ENCODE data around the gene FXN. TPM values are rescaled to one million over a fixed set of nuclear protein-coding genes. Genes with fewer than 3 reads are reported as not detected.

FXN gene
- polyA plus RNA-seq, 3 donors = 9.1 to 27.3 (median 15.9) TPM

DNA sequence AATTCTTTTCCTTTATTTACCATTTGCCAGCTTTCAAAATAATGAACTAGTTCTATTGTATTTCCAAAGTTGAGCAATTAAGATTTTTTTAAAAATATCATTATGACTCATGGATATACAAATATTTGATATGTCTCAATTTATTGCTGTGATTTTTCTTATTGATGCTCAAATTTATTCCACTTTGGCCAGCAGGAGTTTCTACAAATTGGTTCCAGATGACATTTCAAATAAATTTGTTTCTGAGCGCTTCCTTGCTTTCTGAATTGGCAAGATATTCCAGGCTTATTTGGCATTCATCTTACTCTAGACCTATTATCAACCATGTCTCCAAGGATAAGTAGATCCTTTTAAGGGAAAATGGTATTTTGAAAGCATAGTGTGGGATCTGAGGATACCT, 80.1 kb downstream of the FXN start:
- Mint-ChIP-seq H3K36me3 (peaks cover 0 to 2% of the 10 kb centered on the region in 2 donors), H3K27ac (no peak overlapping the region), H3K4me1 (peaks cover 2% of the 10 kb centered on the region), H3K9me3 (peaks cover 0 to 3% (median 0%) of the 10 kb centered on the region in 7 donors), H3K4me3 (no peak overlapping the region), H3K27me3 (ENCODE audit: low read depth in 3 of 3) (peaks cover 2 to 5% (median 3%) of the 10 kb centered on the region in 3 donors)
- Histone ChIP-seq H2AFZ (ENCODE audit: insufficient read depth, low read depth, low read length, poor library complexity, severe bottlenecking) (no peak overlapping the region), H3K9me3 (replicated peaks in 1 of 2; ENCODE audit: control insufficient read depth in 1 of 2, insufficient read depth in 1 of 2, low read length in 2 of 2) (no peaks in the 10 kb centered on the region), H3K27me3 (ENCODE audit: control insufficient read depth in 2 of 2, insufficient read depth in 2 of 2, low read length in 2 of 2) (peaks cover 0 to 3% of the 10 kb centered on the region in 2 donors), H3K79me2 (ENCODE audit: insufficient read depth, low read length) (no peaks in the 10 kb centered on the region), H3K9ac (ENCODE audit: insufficient read depth, low read length, poor library complexity, severe bottlenecking) (no peak overlapping the region), H3K4me3 (replicated peaks in 1 of 3; ENCODE audit: low read depth in 2 of 3, low read length in 3 of 3) (no peak overlapping the region), H3K36me3 (replicated peaks in 1 of 2; ENCODE audit: control insufficient read depth in 1 of 2, insufficient read depth in 2 of 2, low read length in 2 of 2) (no peaks in the 10 kb centered on the region), H3K27ac (ENCODE audit: low read depth in 1 of 2, low read length in 2 of 2) (no peak overlapping the region), H4K20me1 (ENCODE audit: insufficient read depth, low read length) (no peaks in the 10 kb centered on the region), H3K4me2 (replicated peaks; ENCODE audit: extremely low read depth, low read length, poor library complexity, severe bottlenecking) (no peak overlapping the region), H3K4me1 (ENCODE audit: control insufficient read depth in 1 of 2, insufficient read depth in 2 of 2, low read length in 2 of 2) (peaks cover 2% of the 10 kb centered on the region in 2 donors)
- intact Hi-C loops (cut with micrococcal nuclease) = no loop called here
- WGBS (ENCODE audit: insufficient coverage) = no CpG with 5 or more reads among the region's 1 CpG
- TF ChIP-seq, protein P1, sequence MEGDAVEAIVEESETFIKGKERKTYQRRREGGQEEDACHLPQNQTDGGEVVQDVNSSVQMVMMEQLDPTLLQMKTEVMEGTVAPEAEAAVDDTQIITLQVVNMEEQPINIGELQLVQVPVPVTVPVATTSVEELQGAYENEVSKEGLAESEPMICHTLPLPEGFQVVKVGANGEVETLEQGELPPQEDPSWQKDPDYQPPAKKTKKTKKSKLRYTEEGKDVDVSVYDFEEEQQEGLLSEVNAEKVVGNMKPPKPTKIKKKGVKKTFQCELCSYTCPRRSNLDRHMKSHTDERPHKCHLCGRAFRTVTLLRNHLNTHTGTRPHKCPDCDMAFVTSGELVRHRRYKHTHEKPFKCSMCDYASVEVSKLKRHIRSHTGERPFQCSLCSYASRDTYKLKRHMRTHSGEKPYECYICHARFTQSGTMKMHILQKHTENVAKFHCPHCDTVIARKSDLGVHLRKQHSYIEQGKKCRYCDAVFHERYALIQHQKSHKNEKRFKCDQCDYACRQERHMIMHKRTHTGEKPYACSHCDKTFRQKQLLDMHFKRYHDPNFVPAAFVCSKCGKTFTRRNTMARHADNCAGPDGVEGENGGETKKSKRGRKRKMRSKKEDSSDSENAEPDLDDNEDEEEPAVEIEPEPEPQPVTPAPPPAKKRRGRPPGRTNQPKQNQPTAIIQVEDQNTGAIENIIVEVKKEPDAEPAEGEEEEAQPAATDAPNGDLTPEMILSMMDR (IDR thresholded peaks at IDR 0.05) = no peak
- DNase-seq = no peak

DNA sequence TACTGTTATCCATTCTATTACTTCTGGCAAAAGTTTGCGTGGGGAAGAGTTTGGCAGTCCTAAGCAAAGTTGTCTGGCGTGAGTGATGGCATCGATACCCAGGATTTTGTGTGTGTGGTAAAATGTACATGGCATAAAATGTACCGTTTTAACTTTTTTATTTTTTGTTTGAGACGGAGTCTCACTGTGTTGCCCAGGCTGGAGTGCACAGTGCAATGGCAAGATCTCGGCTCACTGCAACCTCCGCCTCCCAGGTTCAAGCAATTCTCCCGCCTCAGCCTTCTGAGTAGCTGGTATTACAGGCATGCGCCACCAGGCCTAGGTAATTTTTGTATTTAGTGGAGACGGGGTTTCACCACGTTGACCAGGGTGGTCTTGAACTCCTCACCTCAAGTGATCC, 83.1 kb downstream of the FXN start:
- Mint-ChIP-seq H3K9me3 (peaks cover 0 to 10% (median 0%) of the 10 kb centered on the region in 7 donors), H3K4me3 (no peak overlapping the region), H3K27me3 (ENCODE audit: low read depth in 3 of 3) (peaks cover 9 to 23% (median 22%) of the 10 kb centered on the region in 3 donors), H3K4me1 (peaks cover 15% of the 10 kb centered on the region), H3K27ac (no peak overlapping the region), H3K36me3 (peaks cover 0 to 2% of the 10 kb centered on the region in 2 donors)
- Histone ChIP-seq H4K20me1 (ENCODE audit: insufficient read depth, low read length) (no peaks in the 10 kb centered on the region), H2AFZ (ENCODE audit: insufficient read depth, low read depth, low read length, poor library complexity, severe bottlenecking) (no peak overlapping the region), H3K9ac (ENCODE audit: insufficient read depth, low read length, poor library complexity, severe bottlenecking) (no peak overlapping the region), H3K27me3 (ENCODE audit: control insufficient read depth in 2 of 2, insufficient read depth in 2 of 2, low read length in 2 of 2) (peaks cover 0 to 17% of the 10 kb centered on the region in 2 donors), H3K9me3 (replicated peaks in 1 of 2; ENCODE audit: control insufficient read depth in 1 of 2, insufficient read depth in 1 of 2, low read length in 2 of 2) (no peaks in the 10 kb centered on the region), H3K4me2 (replicated peaks; ENCODE audit: extremely low read depth, low read length, poor library complexity, severe bottlenecking) (no peak overlapping the region), H3K79me2 (ENCODE audit: insufficient read depth, low read length) (no peaks in the 10 kb centered on the region), H3K36me3 (replicated peaks in 1 of 2; ENCODE audit: control insufficient read depth in 1 of 2, insufficient read depth in 2 of 2, low read length in 2 of 2) (no peaks in the 10 kb centered on the region), H3K4me1 (ENCODE audit: control insufficient read depth in 1 of 2, insufficient read depth in 2 of 2, low read length in 2 of 2) (peaks cover 16 to 17% of the 10 kb centered on the region in 2 donors), H3K27ac (ENCODE audit: low read depth in 1 of 2, low read length in 2 of 2) (no peak overlapping the region), H3K4me3 (replicated peaks in 1 of 3; ENCODE audit: low read depth in 2 of 3, low read length in 3 of 3) (no peak overlapping the region)
- intact Hi-C loops (cut with micrococcal nuclease) = no loop called here
- 100% methylated on average over 5 of the region's 11 CpGs for WGBS (ENCODE audit: insufficient coverage)
- no peak for DNase-seq
- TF ChIP-seq, protein P1 (IDR thresholded peaks at IDR 0.05) = no peak
